Heart left ventricle (tissue), 16 donors: Measurements from ENCODE around the gene CUX1. TPM values are rescaled to one million over a fixed set of nuclear protein-coding genes. Genes with fewer than 3 reads are reported as not detected.
"Not testable (repeated sequence)": the region's sequence is repeated elsewhere in the genome, so short reads cannot be mapped to it uniquely, and the experiment has no call there.

Experiments used
- ATAC-seq, 4 donors: fragments of 200-7000 bp; cut with Tn5 transposase; one replicate each; pipeline ENCODE4 v1.9.1; 2020 to 2022; ENCODE audit warnings: moderate library complexity in 4 of 4, mild to moderate bottlenecking in 3 of 4, moderate number of reproducible peaks in 1 of 4
- DNase-seq, 5 donors: peaks; one replicate each; pipeline ENCODE4 v3.0.0-alpha.2; 2020
- H3K27ac ChIP-seq, 12 donors: fragments of 200-600 bp; sonication (generic) in 4 of 12; one replicate each; pipeline versions ENCODE4 v1.5.0 to v1.8.0; 2016 to 2022; ENCODE audit warnings: mild to moderate bottlenecking in 2 of 12
- H3K27me3 ChIP-seq, 9 donors: fragments of 200-600 bp; sonication (generic) in 2 of 9; one replicate each; pipeline versions ENCODE4 v1.5.1 to v1.8.0; 2016 to 2022; ENCODE audit warnings: mild to moderate bottlenecking in 3 of 9
- H3K36me3 ChIP-seq, 9 donors: fragments of 200-600 bp; sonication (generic) in 2 of 9; one replicate each; pipeline versions ENCODE4 v1.5.0 to v1.8.0; 2018 to 2022; ENCODE audit warnings: mild to moderate bottlenecking in 2 of 9
- H3K4me1 ChIP-seq, 12 donors: fragments of 200-600 bp; sonication (generic) in 4 of 12; one replicate each; pipeline versions ENCODE4 v1.5.0 to v1.8.0; 2016 to 2022; ENCODE audit warnings: mild to moderate bottlenecking in 3 of 12
- H3K4me3 ChIP-seq, 12 donors: fragments of 200-600 bp; sonication (generic) in 4 of 12; one replicate each; pipeline versions ENCODE4 v1.5.0 to v1.8.0; 2017 to 2022; ENCODE audit warnings: mild to moderate bottlenecking in 9 of 12, moderate library complexity in 4 of 12
- H3K9me3 ChIP-seq, 12 donors: fragments of 200-600 bp; sonication (generic) in 4 of 12; one replicate each; pipeline versions ENCODE4 v1.5.0 to v1.8.0; 2016 to 2022; ENCODE audit warnings: mild to moderate bottlenecking in 1 of 12
- CTCF ChIP-seq, 12 donors: fragments of 200-600 bp; sonication (generic) in 4 of 12; IDR thresholded peaks; one replicate each; pipeline versions ENCODE4 v1.5.0 to v1.8.0; 2018 to 2022; ENCODE audit warnings: antibody characterized with exemption in 12 of 12, mild to moderate bottlenecking in 5 of 12
- POLR2A ChIP-seq, 2 donors: fragments of 450-650 bp; IDR thresholded peaks; one replicate each; pipeline ENCODE4 v1.6.1; 2017; ENCODE audit warnings: antibody characterized with exemption in 2 of 2, mild to moderate bottlenecking in 2 of 2, moderate library complexity in 2 of 2
- WGBS, 4 donors: extraction: QIAGEN DNeasy Blood & Tissue Kit in 2 of 4; methylation state at CpG; one replicate each; pipeline versions ENCODE4 v1.1.5 to v1.1.7; 2013 to 2018; 5-methylcytosine and 5-hydroxymethylcytosine counted together
- intact Hi-C, 10 donors: fragments of 100-400 bp; cut with DNase I; formaldehyde crosslinking; loops; one replicate each; pipeline versions ENCODE4 v1.11.1 to v1.14.2; 2022
- polyA plus RNA-seq, 2 donors: library from polyadenylated mRNA; stranded (reverse); fragments of 200-250 nt; gene quantifications; one replicate each; pipeline ENCODE4 v1.2.3, GENCODE V29; 2013
- total RNA-seq, 9 donors: library from RNA; depleted of rRNA in 2 of 9; stranded (reverse); fragments of >200 nt in 2 of 9; fragmentation: NEBNext Ultra II Directional in 3 of 9; extraction: Animal tissue kit (Norgen Biotek cat#: 25700) in 3 of 9; gene quantifications; one replicate each; pipeline versions ENCODE4 v1.1.0 to v1.2.4, GENCODE V29; 2016 to 2023
- donor health status: ischemic (EF 13 %, LVEDD 7.1; RV severe dilation, severe dysfunction).
- donor health status: healthy with polysubstance abuse.
- donor health status: DM: no; HTN: yes; CAD: no.
- donor health status: DM: no; HTN: no; CAD: no.
- donor health status: ischemic (EF 25% LVEDD 6.9; RV normal size, moderate dysfunction).
- donor health status: ischemic (EF 25% LVEDD 5.7; RV mildly dilated, moderate dysfunction).
- donor health status: healthy.
- donor health status: DM: yes; HTN: yes; CAD: no.
- donor health status: ischemic (EF 35%, LVEDD 5.7; RV mildly dilated, moderate dysfunction).
- donor health status: nonischemic (EF 11% LVEDD 7.7; RV severe dilation, severe dysfunction).
- donor health status: DM: yes; HTN: yes; CAD: no.
- donor health status: PGD.
- donor health status: ischemic (EF 29% LVEDD 5.4; RV normal size, mild dysfunction).
- donor health status: nonischemic (EF 23%, LVEDD 6.1; RV moderate dilation, normal function).

Gene CUX1
- total and polyA plus RNA-seq, 11 donors, result 51.9 to 173 (median 122) TPM

- WGBS, 4 donors, result 84 to 91% (median 89%) methylated on average over 23 of the region's 23 CpGs
- TF ChIP-seq CTCF (IDR thresholded peaks at IDR 0.05) (no peak), POLR2A (IDR thresholded peaks at IDR 0.05) (no peak)
- intact Hi-C loops, result no loop called here
- no peaks in the 10 kb centered on the region for H3K36me3 ChIP-seq
- H3K27ac ChIP-seq, result no peak overlapping the region
- DNase-seq, result no peak
- no peaks in the 10 kb centered on the region for H3K27me3 ChIP-seq
- no peak overlapping the region for H3K4me3 ChIP-seq
- H3K9me3 ChIP-seq, result no peaks in the 10 kb centered on the region
- no peak for ATAC-seq
- peaks cover 0 to 10% (median 0%) of the 10 kb centered on the region in 12 donors for H3K4me1 ChIP-seq
Measured at GRCh38 chr7:102005933-102006480, 188.6 kb downstream of the CUX1 start.

GRCh38 chr7:102006695-102007094 is 189.3 kb downstream of the CUX1 start:
- Histone ChIP-seq H3K36me3 (no peaks in the 10 kb centered on the region), H3K9me3 (no peaks in the 10 kb centered on the region), H3K4me1 (peaks cover 0 to 10% (median 0%) of the 10 kb centered on the region in 12 donors), H3K27me3 (no peaks in the 10 kb centered on the region), H3K27ac (no peak overlapping the region), H3K4me3 (no peak overlapping the region)
- intact Hi-C loops, result no loop called here
- ATAC-seq (no peak), DNase-seq (no peak)
- 95 to 98% (median 96%) methylated on average over 15 of the region's 15 CpGs for WGBS, 4 donors
- TF ChIP-seq CTCF (IDR thresholded peaks at IDR 0.05), result no peak
- TF ChIP-seq POLR2A (IDR thresholded peaks at IDR 0.05), result no peak

- intact Hi-C loops, result no loop called here
- DNase-seq, result no peak
- Histone ChIP-seq H3K9me3 (no peaks in the 10 kb centered on the region), H3K4me1 (peaks cover 0 to 10% (median 0%) of the 10 kb centered on the region in 12 donors), H3K36me3 (no peaks in the 10 kb centered on the region), H3K4me3 (no peak overlapping the region), H3K27ac (peak overlapping the region in 2 of 12 donors; percentile 25 to 37), H3K27me3 (no peaks in the 10 kb centered on the region)
- no peak for TF ChIP-seq CTCF (IDR thresholded peaks at IDR 0.05)
- no peak for TF ChIP-seq POLR2A (IDR thresholded peaks at IDR 0.05)
- ATAC-seq, result peak; percentile 7 to 39 (median 36)
- WGBS, 4 donors, result 83 to 89% (median 87%) methylated on average over 12 of the region's 12 CpGs
Measured at GRCh38 chr7:102008535-102009262, 191.3 kb downstream of the CUX1 start.

GRCh38 chr7:102009628-102010027 is 192.2 kb downstream of the CUX1 start:
- H3K27ac ChIP-seq, result peak overlapping the region in 2 of 12 donors; percentile 13 to 24
- intact Hi-C loops, result no loop called here
- no peak for ATAC-seq

GRCh38 chr7:102012112-102012830 is 194.8 kb downstream of the CUX1 start:
- 89 to 94% (median 92%) methylated on average over 13 of the region's 13 CpGs for WGBS, 4 donors
- H3K27ac ChIP-seq, H3K4me3 ChIP-seq, H3K9me3 ChIP-seq, H3K36me3 ChIP-seq, ATAC-seq, H3K27me3 ChIP-seq, H3K4me1 ChIP-seq, DNase-seq, intact Hi-C loops: not testable (repeated sequence)

More at GRCh38 chr7:102009628-102010027, 192.2 kb downstream of the CUX1 start:
- Histone ChIP-seq H3K4me1 (peaks cover 0 to 10% (median 0%) of the 10 kb centered on the region in 12 donors), H3K4me3 (no peak overlapping the region), H3K27me3 (no peaks in the 10 kb centered on the region), H3K9me3 (no peaks in the 10 kb centered on the region), H3K36me3 (peaks cover 0 to 4% (median 0%) of the 10 kb centered on the region in 9 donors)
- TF ChIP-seq POLR2A (IDR thresholded peaks at IDR 0.05) (no peak), CTCF (IDR thresholded peaks at IDR 0.05) (no peak)
- DNase-seq, result no peak
- 57 to 67% (median 63%) methylated on average over 5 of the region's 5 CpGs for WGBS, 4 donors
